Measurements from ENCODE around the gene DUOXA1.
"Not testable (repeated sequence)": the region's sequence is repeated elsewhere in the genome, so short reads cannot be mapped to it uniquely, and the experiment has no call there.

The DUOXA1 gene

GRCh38 chr15:45079201-45079600, 50.5 kb downstream of the DUOXA1 start:
- not testable (repeated sequence) for H3K36me3 ChIP-seq (ENCODE audit: insufficient read depth, low read length); H3K9me3 ChIP-seq (ENCODE audit: low read length); H3K4me3 ChIP-seq (ENCODE audit: low read depth in 1 of 2, low read length in 2 of 2); H3K4me1 ChIP-seq (ENCODE audit: insufficient read depth, low read length); H3K27me3 ChIP-seq (ENCODE audit: control insufficient read depth in 1 of 2, insufficient read depth in 2 of 2, low read length in 2 of 2); H3K9ac ChIP-seq (ENCODE audit: low read length); H3K27ac ChIP-seq (ENCODE audit: low read depth, low read length)

GRCh38 chr15:45077391-45077790, 52.3 kb downstream of the DUOXA1 start:
- not testable (repeated sequence) for H3K9me3 ChIP-seq (ENCODE audit: low read length); H3K27ac ChIP-seq (ENCODE audit: low read depth, low read length)

GRCh38 chr15:45075440-45076320, 54.0 kb downstream of the DUOXA1 start:
- H3K9me3 ChIP-seq (ENCODE audit: low read length); H3K27ac ChIP-seq (ENCODE audit: low read depth, low read length); H3K4me3 ChIP-seq (ENCODE audit: low read depth in 1 of 2, low read length in 2 of 2); H3K27me3 ChIP-seq (ENCODE audit: control insufficient read depth in 1 of 2, insufficient read depth in 2 of 2, low read length in 2 of 2); H3K4me1 ChIP-seq (ENCODE audit: insufficient read depth, low read length); H3K9ac ChIP-seq (ENCODE audit: low read length); H3K36me3 ChIP-seq (ENCODE audit: insufficient read depth, low read length): not testable (repeated sequence)

More at GRCh38 chr15:45077391-45077790, 52.3 kb downstream of the DUOXA1 start:
- H3K4me3 ChIP-seq (ENCODE audit: low read depth in 1 of 2, low read length in 2 of 2); H3K36me3 ChIP-seq (ENCODE audit: insufficient read depth, low read length); H3K4me1 ChIP-seq (ENCODE audit: insufficient read depth, low read length); H3K9ac ChIP-seq (ENCODE audit: low read length); H3K27me3 ChIP-seq (ENCODE audit: control insufficient read depth in 1 of 2, insufficient read depth in 2 of 2, low read length in 2 of 2): not testable (repeated sequence)

- H3K4me3 ChIP-seq (ENCODE audit: low read depth in 1 of 2, low read length in 2 of 2); H3K9ac ChIP-seq (ENCODE audit: low read length); H3K27ac ChIP-seq (ENCODE audit: low read depth, low read length); H3K4me1 ChIP-seq (ENCODE audit: insufficient read depth, low read length); H3K9me3 ChIP-seq (ENCODE audit: low read length); H3K36me3 ChIP-seq (ENCODE audit: insufficient read depth, low read length); H3K27me3 ChIP-seq (ENCODE audit: control insufficient read depth in 1 of 2, insufficient read depth in 2 of 2, low read length in 2 of 2): not testable (repeated sequence)
Measured at GRCh38 chr15:45073602-45074001, 56.1 kb downstream of the DUOXA1 start.

- H3K36me3 ChIP-seq (ENCODE audit: insufficient read depth, low read length); H3K4me1 ChIP-seq (ENCODE audit: insufficient read depth, low read length); H3K4me3 ChIP-seq (ENCODE audit: low read depth in 1 of 2, low read length in 2 of 2); H3K27me3 ChIP-seq (ENCODE audit: control insufficient read depth in 1 of 2, insufficient read depth in 2 of 2, low read length in 2 of 2); H3K9ac ChIP-seq (ENCODE audit: low read length); H3K27ac ChIP-seq (ENCODE audit: low read depth, low read length); H3K9me3 ChIP-seq (ENCODE audit: low read length): not testable (repeated sequence)
Measured at GRCh38 chr15:45069942-45070360, 59.7 kb downstream of the DUOXA1 start.
